CD14-positive monocyte (primary cell): ENCODE measurements around the gene DSTN. TPM values are rescaled to one million over a fixed set of nuclear protein-coding genes. Genes with fewer than 3 reads are reported as not detected.

ENCODE experiments used
- DNase-seq, 3 donors: peaks; one replicate each; pipeline ENCODE4 v3.0.0-alpha.2; 2011 to 2022
- H2AFZ ChIP-seq: 2 replicates; pipeline ENCODE4 v1.6.0; 2012; ENCODE audit warnings: mild to moderate bottlenecking, low read depth, low read length, inconsistent platforms; ENCODE audit not compliant: insufficient read depth, poor library complexity, severe bottlenecking
- H3K27ac ChIP-seq, 2 donors: 1 replicate in 1 of 2; 2 replicates in 1 of 2; pipeline ENCODE4 v1.5.1; 2012 to 2013; ENCODE audit warnings: low read length in 2 of 2, control low read depth in 1 of 2, inconsistent platforms in 1 of 2, low read depth in 1 of 2, mild to moderate bottlenecking in 1 of 2
- H3K27me3 ChIP-seq, 2 donors: one replicate each; pipeline versions ENCODE4 v1.6.0 to v1.6.1; 2011 to 2013; ENCODE audit warnings: low read length in 2 of 2; ENCODE audit not compliant: control insufficient read depth in 2 of 2, insufficient read depth in 2 of 2
- H3K36me3 ChIP-seq, 2 donors: replicated peaks in 1 of 2; 1 replicate in 1 of 2; 2 replicates in 1 of 2; pipeline versions ENCODE4 v1.5.1 to v1.6.1; 2012 to 2013; ENCODE audit warnings: low read length in 2 of 2, control low read depth in 1 of 2, inconsistent platforms in 1 of 2, mild to moderate bottlenecking in 1 of 2; ENCODE audit not compliant: insufficient read depth in 2 of 2, control insufficient read depth in 1 of 2
- H3K4me1 ChIP-seq, 2 donors: 1 replicate in 1 of 2; 2 replicates in 1 of 2; pipeline versions ENCODE4 v1.5.1 to v1.6.1; 2012 to 2013; ENCODE audit warnings: low read length in 2 of 2, control low read depth in 1 of 2, inconsistent platforms in 1 of 2, mild to moderate bottlenecking in 1 of 2, moderate library complexity in 1 of 2; ENCODE audit not compliant: insufficient read depth in 2 of 2, control insufficient read depth in 1 of 2
- H3K4me2 ChIP-seq: replicated peaks from 2 replicates; pipeline ENCODE3; 2012; ENCODE audit warnings: low read length, moderate library complexity, mild to moderate bottlenecking; ENCODE audit not compliant: poor library complexity, severe bottlenecking; ENCODE audit errors: extremely low read depth
- H3K4me3 ChIP-seq, 3 experiments: fragments of 200-600 bp in 1 of 3; sonication (generic) in 1 of 3; replicated peaks in 1 of 3; 1 replicate in 2 of 3; 2 replicates in 1 of 3; pipeline ENCODE4 v1.5.1; 2011 to 2013; ENCODE audit warnings: low read length in 3 of 3, mild to moderate bottlenecking in 3 of 3, control low read depth in 2 of 3, low read depth in 2 of 3, inconsistent platforms in 1 of 3, moderate library complexity in 1 of 3
- H3K79me2 ChIP-seq: 2 replicates; pipeline ENCODE4 v1.6.0; 2012; ENCODE audit warnings: mild to moderate bottlenecking, control low read depth, inconsistent platforms, low read length, moderate library complexity; ENCODE audit not compliant: insufficient read depth
- H3K9ac ChIP-seq: 2 replicates; pipeline ENCODE4 v1.6.0; 2017; ENCODE audit warnings: low read length, mild to moderate bottlenecking; ENCODE audit not compliant: insufficient read depth, poor library complexity, severe bottlenecking
- H3K9me3 ChIP-seq, 2 donors: replicated peaks in 1 of 2; 1 replicate in 1 of 2; 2 replicates in 1 of 2; pipeline versions ENCODE4 v1.5.1 to v1.6.1; 2012 to 2013; ENCODE audit warnings: low read length in 2 of 2, control low read depth in 1 of 2; ENCODE audit not compliant: control insufficient read depth in 1 of 2, insufficient read depth in 1 of 2
- H4K20me1 ChIP-seq: 2 replicates; pipeline ENCODE4 v1.6.0; 2012; ENCODE audit warnings: mild to moderate bottlenecking, low read length, control low read depth, moderate library complexity; ENCODE audit not compliant: insufficient read depth
- H3K27ac Mint-ChIP-seq, 7 donors: one replicate each; pipeline ENCODE4 v1.8.0; 2020; ENCODE audit warnings: mild to moderate bottlenecking in 7 of 7, mixed read lengths in 7 of 7, moderate library complexity in 6 of 7, inconsistent platforms in 2 of 7
- H3K27me3 Mint-ChIP-seq, 3 donors: one replicate each; pipeline ENCODE4 v1.8.0; 2021 to 2022; ENCODE audit warnings: low read depth in 3 of 3, mild to moderate bottlenecking in 3 of 3, mixed read lengths in 3 of 3, moderate library complexity in 3 of 3, inconsistent platforms in 1 of 3
- H3K36me3 Mint-ChIP-seq, 2 donors: one replicate each; pipeline ENCODE4 v1.8.0; 2020; ENCODE audit warnings: mixed read lengths in 2 of 2, inconsistent platforms in 1 of 2, mild to moderate bottlenecking in 1 of 2
- H3K4me1 Mint-ChIP-seq: one replicate; pipeline ENCODE4 v1.8.0; 2020; ENCODE audit warnings: mild to moderate bottlenecking, mixed read lengths
- H3K4me3 Mint-ChIP-seq, 2 donors: one replicate each; pipeline ENCODE4 v1.8.0; 2020; ENCODE audit warnings: mild to moderate bottlenecking in 2 of 2, mixed read lengths in 2 of 2, moderate library complexity in 1 of 2
- H3K9me3 Mint-ChIP-seq, 7 donors: one replicate each; pipeline ENCODE4 v1.8.0; 2020 to 2022; ENCODE audit warnings: mixed read lengths in 7 of 7, mild to moderate bottlenecking in 6 of 7, moderate library complexity in 6 of 7, inconsistent platforms in 2 of 7
- WGBS: methylation state at CpG from one replicate; pipeline ENCODE4 v1.1.5; 2013; ENCODE audit warnings: missing lambda C conversion rate; ENCODE audit not compliant: insufficient coverage; 5-methylcytosine and 5-hydroxymethylcytosine counted together
- intact Hi-C, 2 donors: fragments of 100-400 bp; cut with micrococcal nuclease; formaldehyde crosslinking; loops; one replicate each; pipeline versions ENCODE4 v1.15.0 to v1.15.1; 2023
- polyA plus RNA-seq, 3 donors: library from polyadenylated mRNA; depleted of rRNA in 1 of 3; unstranded in 2 of 3; stranded (reverse) in 1 of 3; fragments of 300-500 nt in 2 of 3; fragments of >200 nt in 1 of 3; fragmentation: Illumina TruSeq in 2 of 3; gene quantifications; 1 replicate in 2 of 3; 2 replicates in 1 of 3; pipeline ENCODE4 v1.2.3, GENCODE V29; 2012 to 2021
- TF ChIP-seq, protein P1 (sequence below): fragments of 200-600 bp; IDR thresholded peaks from one replicate; pipeline ENCODE4 v1.8.0; 2022; ENCODE audit warnings: antibody characterized with exemption, mild to moderate bottlenecking

DSTN gene
- polyA plus RNA-seq, 3 donors, result 15.6 to 63.8 (median 58.4) TPM

GRCh38 chr20:17630151-17630805 is 60.4 kb downstream of the DSTN start:
- no peaks in the 10 kb centered on the region for H3K27me3 ChIP-seq
- no peak for DNase-seq
- TF ChIP-seq, protein P1, sequence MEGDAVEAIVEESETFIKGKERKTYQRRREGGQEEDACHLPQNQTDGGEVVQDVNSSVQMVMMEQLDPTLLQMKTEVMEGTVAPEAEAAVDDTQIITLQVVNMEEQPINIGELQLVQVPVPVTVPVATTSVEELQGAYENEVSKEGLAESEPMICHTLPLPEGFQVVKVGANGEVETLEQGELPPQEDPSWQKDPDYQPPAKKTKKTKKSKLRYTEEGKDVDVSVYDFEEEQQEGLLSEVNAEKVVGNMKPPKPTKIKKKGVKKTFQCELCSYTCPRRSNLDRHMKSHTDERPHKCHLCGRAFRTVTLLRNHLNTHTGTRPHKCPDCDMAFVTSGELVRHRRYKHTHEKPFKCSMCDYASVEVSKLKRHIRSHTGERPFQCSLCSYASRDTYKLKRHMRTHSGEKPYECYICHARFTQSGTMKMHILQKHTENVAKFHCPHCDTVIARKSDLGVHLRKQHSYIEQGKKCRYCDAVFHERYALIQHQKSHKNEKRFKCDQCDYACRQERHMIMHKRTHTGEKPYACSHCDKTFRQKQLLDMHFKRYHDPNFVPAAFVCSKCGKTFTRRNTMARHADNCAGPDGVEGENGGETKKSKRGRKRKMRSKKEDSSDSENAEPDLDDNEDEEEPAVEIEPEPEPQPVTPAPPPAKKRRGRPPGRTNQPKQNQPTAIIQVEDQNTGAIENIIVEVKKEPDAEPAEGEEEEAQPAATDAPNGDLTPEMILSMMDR, result no peak
- H3K27ac Mint-ChIP-seq, result peak overlapping the region in 3 of 7 donors; percentile 7 to 15 (median 12)
- H3K27me3 Mint-ChIP-seq, result peaks cover 0 to 1% (median 1%) of the 10 kb centered on the region in 3 donors
- intact Hi-C loops, result no loop called here
- peaks cover 8% of the 10 kb centered on the region for H4K20me1 ChIP-seq
- peaks cover 80 to 99% of the 10 kb centered on the region in 2 donors for H3K36me3 Mint-ChIP-seq
- no peak overlapping the region for H2AFZ ChIP-seq
- no peak overlapping the region for H3K4me3 ChIP-seq
- H3K79me2 ChIP-seq, result no peaks in the 10 kb centered on the region
- H3K4me1 ChIP-seq, result peaks cover 7 to 10% of the 10 kb centered on the region in 2 donors
- no peaks in the 10 kb centered on the region for H3K9me3 ChIP-seq
- no peak overlapping the region for H3K9ac ChIP-seq
- peaks cover 27% of the 10 kb centered on the region for H3K4me1 Mint-ChIP-seq
- WGBS, result 78% methylated on average over 9 of the region's 11 CpGs
- H3K4me2 ChIP-seq, result no peak overlapping the region
- H3K9me3 Mint-ChIP-seq, result no peaks in the 10 kb centered on the region
- H3K4me3 Mint-ChIP-seq, result no peak overlapping the region
- no peak overlapping the region for H3K27ac ChIP-seq
- H3K36me3 ChIP-seq, result peaks cover 91 to 100% of the 10 kb centered on the region in 2 donors

- Histone ChIP-seq H3K36me3 (peaks cover 85 to 100% of the 10 kb centered on the region in 2 donors), H3K9me3 (no peaks in the 10 kb centered on the region), H3K4me1 (peaks cover 12 to 13% of the 10 kb centered on the region in 2 donors), H3K79me2 (no peaks in the 10 kb centered on the region), H3K4me3 (no peak overlapping the region), H2AFZ (no peak overlapping the region), H3K9ac (no peak overlapping the region), H3K27ac (peak overlapping the region in 1 of 2 donors; percentile 7), H3K27me3 (no peaks in the 10 kb centered on the region), H4K20me1 (peaks cover 13% of the 10 kb centered on the region), H3K4me2 (no peak overlapping the region)
- 89% methylated on average over 5 of the region's 6 CpGs for WGBS
- Mint-ChIP-seq H3K4me1 (peaks cover 31% of the 10 kb centered on the region), H3K36me3 (peaks cover 77 to 99% of the 10 kb centered on the region in 2 donors), H3K9me3 (no peaks in the 10 kb centered on the region), H3K27ac (peak overlapping the region in 3 of 7 donors; percentile 12 to 48 (median 15)), H3K4me3 (no peak overlapping the region), H3K27me3 (peaks cover 0 to 1% (median 1%) of the 10 kb centered on the region in 3 donors)
- intact Hi-C loops, result no loop called here
- DNase-seq, result no peak
- TF ChIP-seq, protein P1, result no peak
These were observed 60.9 kb downstream of the DSTN start for GRCh38 chr20:17630806-17631195.
